HCT116 (cell line): ENCODE results near the gene SKAP1. TPM values are rescaled to one million over a fixed set of nuclear protein-coding genes. Genes with fewer than 3 reads are reported as not detected.

Experiments used
- ATAC-seq: fragments of 200-7000 bp; cut with Tn5 transposase; 2 replicates; pipeline ENCODE4 v1.9.1; 2020; ENCODE audit warnings: mild to moderate bottlenecking, moderate library complexity
- BruUV-seq: library from RNA; stranded (reverse); fragments of 400-500 nt; replicated peaks from 2 replicates; lab custom pipeline; 2021; lab: Mats Ljungman, UMichigan
- CTCF ChIA-PET: fragments of 300-600 bp; sonication (Branson Sonifier 250); formaldehyde crosslinking; loops from one replicate; lab custom pipeline; 2021; ENCODE audit warnings: antibody characterized with exemption; lab: Charles Lee
- POLR2A ChIA-PET: fragments of 300-600, 350-600 bp; sonication (Branson Sonifier 250); formaldehyde crosslinking; loops from one replicate; lab custom pipeline; 2021; ENCODE audit warnings: antibody characterized with exemption; lab: Charles Lee
- RAD21 ChIA-PET, 2 experiments: fragments of 300-600 bp; sonication (Branson Sonifier 250); formaldehyde crosslinking; loops; one replicate each; lab custom pipeline; 2023; ENCODE audit warnings: low total read pairs in 2 of 2; ENCODE audit not compliant: uncharacterized antibody in 2 of 2, unreplicated experiment in 2 of 2, low non-redundant PET in 1 of 2; lab: Charles Lee
- DNase-seq: peaks from one replicate; pipeline ENCODE4 v3.0.0-alpha.2; 2010; ENCODE audit warnings: low read depth, low spot score
- H2AFZ ChIP-seq: fragments of 200-600 bp; shearing (Covaris generic), sonication (generic); 2 replicates; pipeline ENCODE4 v1.6.1; 2017; ENCODE audit warnings: low read depth, mixed run types, mixed read lengths, antibody characterized with exemption, low read length; ENCODE audit not compliant: poor library complexity, severe bottlenecking
- H3K27ac ChIP-seq: 2 replicates; pipeline ENCODE4 v1.5.1; 2012; ENCODE audit warnings: low read depth, low read length
- H3K27me3 ChIP-seq: fragments of 200-600 bp; sonication (generic); 2 replicates; pipeline ENCODE4 v1.6.1; 2016; ENCODE audit warnings: mixed run types, low read length, mixed read lengths; ENCODE audit not compliant: insufficient read depth
- H3K36me3 ChIP-seq, 2 experiments: fragments of 200-500 bp in 1 of 2; fragments of 200-600 bp in 1 of 2; sonication (Bioruptor generic) in 1 of 2; sonication (generic) in 1 of 2; 2 replicates each; pipeline versions ENCODE4 v1.5.1 to v1.6.1; 2014 to 2016; ENCODE audit warnings: low read length in 2 of 2, inconsistent platforms in 1 of 2, mixed read lengths in 1 of 2, mixed run types in 1 of 2; ENCODE audit not compliant: insufficient read depth in 2 of 2, control insufficient read depth in 1 of 2
- H3K4me1 ChIP-seq, 2 experiments: fragments of 200-600 bp in 1 of 2; sonication (generic) in 1 of 2; 2 replicates each; pipeline versions ENCODE4 v1.5.1 to v1.6.1; 2012 to 2017; ENCODE audit warnings: low read length in 2 of 2, inconsistent platforms in 1 of 2, mild to moderate bottlenecking in 1 of 2, mixed read lengths in 1 of 2, mixed run types in 1 of 2, moderate library complexity in 1 of 2; ENCODE audit not compliant: insufficient read depth in 2 of 2, control insufficient read depth in 1 of 2
- H3K4me2 ChIP-seq: fragments of 200-600 bp; sonication (generic); 2 replicates; pipeline ENCODE4 v1.6.1; 2017; ENCODE audit warnings: mixed run types, low read length, mixed read lengths
- H3K4me3 ChIP-seq, 2 experiments: fragments of 200-600 bp in 1 of 2; sonication (generic) in 1 of 2; replicated peaks in 1 of 2; 2 replicates each; pipeline ENCODE4 v1.5.1; 2011 to 2016; ENCODE audit warnings: low read length in 2 of 2, control low read depth in 1 of 2, low read depth in 1 of 2, mild to moderate bottlenecking in 1 of 2, mixed read lengths in 1 of 2, mixed run types in 1 of 2
- H3K79me2 ChIP-seq: fragments of 200-600 bp; sonication (generic); 2 replicates; pipeline ENCODE4 v1.6.1; 2017; ENCODE audit warnings: mild to moderate bottlenecking, mixed run types, low read length, moderate library complexity, mixed read lengths; ENCODE audit not compliant: insufficient read depth
- H3K9ac ChIP-seq: fragments of 200-600 bp; sonication (generic); 2 replicates; pipeline ENCODE4 v1.6.1; 2016; ENCODE audit warnings: low read length, mixed read lengths
- H3K9me2 ChIP-seq: fragments of 200-600 bp; sonication (generic), shearing (Covaris generic); 2 replicates; pipeline ENCODE4 v1.6.1; 2017; ENCODE audit warnings: mixed run types, mild to moderate bottlenecking, moderate library complexity; ENCODE audit not compliant: insufficient read depth
- H3K9me3 ChIP-seq, 2 experiments: fragments of 200-500 bp in 1 of 2; fragments of 200-600 bp in 1 of 2; sonication (Bioruptor generic) in 1 of 2; sonication (generic) in 1 of 2; 2 replicates each; pipeline ENCODE4 v1.6.1; 2014 to 2017; ENCODE audit warnings: low read length in 2 of 2, mixed read lengths in 2 of 2, inconsistent platforms in 1 of 2, low read depth in 1 of 2, mild to moderate bottlenecking in 1 of 2, mixed run types in 1 of 2, moderate library complexity in 1 of 2; ENCODE audit not compliant: control insufficient read depth in 1 of 2, insufficient read depth in 1 of 2
- H4K20me1 ChIP-seq: fragments of 200-600 bp; sonication (generic), shearing (Covaris generic); 2 replicates; pipeline ENCODE4 v1.6.1; 2017; ENCODE audit warnings: mixed run types, mild to moderate bottlenecking, moderate library complexity; ENCODE audit not compliant: insufficient read depth
- EZH2phosphoT487 ChIP-seq: fragments of 200-600 bp; IDR thresholded peaks from 2 replicates; pipeline ENCODE4 v1.6.1; 2018; ENCODE audit warnings: antibody characterized with exemption, borderline replicate concordance
- RAD21 ChIP-seq: IDR thresholded peaks from 2 replicates; pipeline ENCODE4 v1.6.1; 2012; ENCODE audit warnings: low read depth, mild to moderate bottlenecking
- SP1 ChIP-seq: IDR thresholded peaks from 2 replicates; pipeline ENCODE4 v1.6.1; 2012; ENCODE audit warnings: low read depth
- SRF ChIP-seq: IDR thresholded peaks from 2 replicates; pipeline ENCODE4 v1.6.1; 2012; ENCODE audit warnings: low read depth
- intact Hi-C: fragments of 100-400 bp; cut with micrococcal nuclease; formaldehyde crosslinking; loops from 2 replicates; pipeline ENCODE4 v1.10.0; 2022
- total RNA-seq: library from RNA; stranded (reverse); gene quantifications from one replicate; pipeline ENCODE4 v1.2.1, GENCODE V29; 2021; ENCODE audit not compliant: unreplicated experiment
- TF ChIP-seq, protein P1 (sequence below), 3 experiments: fragments of 200-600 bp in 1 of 3; sonication (generic) in 1 of 3; IDR thresholded peaks in 2 of 3; conservative IDR thresholded peaks in 1 of 3; 2 replicates each; pipeline ENCODE4 v1.5.1; 2012 to 2017; ENCODE audit warnings: low read depth in 2 of 3, low read length in 2 of 3, antibody characterized with exemption in 1 of 3, borderline replicate concordance in 1 of 3, control low read depth in 1 of 3, mild to moderate bottlenecking in 1 of 3, mixed read lengths in 1 of 3, mixed run types in 1 of 3, moderate library complexity in 1 of 3; ENCODE audit not compliant: insufficient read depth in 1 of 3
- TF ChIP-seq, protein P2 (sequence below): IDR thresholded peaks from 2 replicates; pipeline ENCODE4 v1.6.1; 2012

The SKAP1 gene
- total RNA-seq, 1 experiment from 2014 or later, result 12.4 TPM

DNA sequence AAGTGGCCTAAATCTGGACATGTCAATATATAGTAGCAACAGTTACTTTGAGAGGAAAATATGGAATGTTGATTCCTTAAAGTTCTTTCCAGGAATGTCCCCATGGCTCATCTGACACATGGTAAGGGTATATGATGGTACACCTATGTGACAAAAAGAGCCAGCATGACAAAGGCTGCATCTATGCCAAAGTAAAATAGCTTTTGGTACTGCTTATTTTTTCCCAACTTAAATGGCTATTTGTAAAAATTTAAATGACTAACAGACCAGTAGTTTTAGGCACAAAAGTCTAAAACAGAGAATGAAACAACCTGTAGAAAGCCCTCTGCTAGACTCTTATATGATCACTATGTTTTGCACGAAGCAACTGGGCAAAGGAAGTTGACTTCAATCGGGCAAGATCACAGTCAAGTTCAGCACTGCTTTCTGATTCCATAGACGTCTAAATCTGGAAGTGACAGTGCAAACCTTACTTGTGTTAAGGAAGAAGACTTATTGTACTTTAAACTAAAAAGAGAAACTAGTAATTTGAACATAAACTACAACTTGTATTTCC is 135.1 kb downstream of the SKAP1 start (continued):
- no peak for TF ChIP-seq EZH2phosphoT487

GRCh38 chr17:48294020-48294805 is 135.8 kb downstream of the SKAP1 start:
- Histone ChIP-seq H3K9ac (no peak overlapping the region), H3K4me2 (no peak overlapping the region), H3K4me3 (no peak overlapping the region), H3K27me3 (no peaks in the 10 kb centered on the region), H3K9me2 (no peaks in the 10 kb centered on the region), H3K4me1 (peaks cover 8 to 32% of the 10 kb centered on the region in 2 experiments; a peak in 3 of 4 replicates), H3K36me3 (no peaks in the 10 kb centered on the region), H3K27ac (no peak overlapping the region), H2AFZ (no peak overlapping the region), H3K9me3 (no peaks in the 10 kb centered on the region), H3K79me2 (no peaks in the 10 kb centered on the region), H4K20me1 (no peaks in the 10 kb centered on the region)
- TF ChIP-seq, protein P1, sequence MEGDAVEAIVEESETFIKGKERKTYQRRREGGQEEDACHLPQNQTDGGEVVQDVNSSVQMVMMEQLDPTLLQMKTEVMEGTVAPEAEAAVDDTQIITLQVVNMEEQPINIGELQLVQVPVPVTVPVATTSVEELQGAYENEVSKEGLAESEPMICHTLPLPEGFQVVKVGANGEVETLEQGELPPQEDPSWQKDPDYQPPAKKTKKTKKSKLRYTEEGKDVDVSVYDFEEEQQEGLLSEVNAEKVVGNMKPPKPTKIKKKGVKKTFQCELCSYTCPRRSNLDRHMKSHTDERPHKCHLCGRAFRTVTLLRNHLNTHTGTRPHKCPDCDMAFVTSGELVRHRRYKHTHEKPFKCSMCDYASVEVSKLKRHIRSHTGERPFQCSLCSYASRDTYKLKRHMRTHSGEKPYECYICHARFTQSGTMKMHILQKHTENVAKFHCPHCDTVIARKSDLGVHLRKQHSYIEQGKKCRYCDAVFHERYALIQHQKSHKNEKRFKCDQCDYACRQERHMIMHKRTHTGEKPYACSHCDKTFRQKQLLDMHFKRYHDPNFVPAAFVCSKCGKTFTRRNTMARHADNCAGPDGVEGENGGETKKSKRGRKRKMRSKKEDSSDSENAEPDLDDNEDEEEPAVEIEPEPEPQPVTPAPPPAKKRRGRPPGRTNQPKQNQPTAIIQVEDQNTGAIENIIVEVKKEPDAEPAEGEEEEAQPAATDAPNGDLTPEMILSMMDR (IDR thresholded peaks at IDR 0.05 in 2 of 3, conservative IDR thresholded peaks at IDR 0.05 in 1 of 3; ENCODE audit: borderline replicate concordance in 1 of 3, insufficient read depth in 1 of 3, low read depth in 2 of 3, low read length in 2 of 3), result peak in 2 of 3 experiments; percentile 13 to 33; a peak in 3 of 6 replicates
- TF ChIP-seq SP1 (no peak), SRF (no peak), RAD21 (peak; percentile 35)
- TF ChIP-seq, protein P2, sequence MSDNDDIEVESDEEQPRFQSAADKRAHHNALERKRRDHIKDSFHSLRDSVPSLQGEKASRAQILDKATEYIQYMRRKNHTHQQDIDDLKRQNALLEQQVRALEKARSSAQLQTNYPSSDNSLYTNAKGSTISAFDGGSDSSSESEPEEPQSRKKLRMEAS, result no peak
- BruUV-seq, result no TSS peak
- ChIA-PET CTCF (interaction anchor here (0.9 to 4.9 kb wide), 10 partner anchors 14 to 584 kb away, joined by 3 to 41 read pairs (median 4); no protein-coding TSS in a partner anchor), POLR2A (no interaction called here), RAD21 (no interaction called here)
- intact Hi-C loops, result no loop called here
- ATAC-seq (peak; percentile 32; the same call in 1 of the 2 replicates), DNase-seq (no peak)
